Panc1 (cell line): ENCODE measurements around the gene ADIG. TPM values are rescaled to one million over a fixed set of nuclear protein-coding genes. Genes with fewer than 3 reads are reported as not detected.

ENCODE experiments used
- ATAC-seq: fragments of 200-7000 bp; cut with Tn5 transposase; 2 replicates; pipeline ENCODE4 v1.9.1; 2020; ENCODE audit warnings: mild to moderate bottlenecking, moderate library complexity
- BruUV-seq: library from RNA; stranded (reverse); fragments of 400-500 nt; replicated peaks from 2 replicates; lab custom pipeline; 2021; lab: Mats Ljungman, UMichigan
- CTCF ChIA-PET: fragments of 300-600 bp; sonication (Branson Sonifier 250); formaldehyde crosslinking; loops from one replicate; lab custom pipeline; 2022; ENCODE audit warnings: antibody characterized with exemption; lab: Charles Lee
- POLR2A ChIA-PET: fragments of 300-600 bp; sonication (Branson Sonifier 250); formaldehyde crosslinking; loops from one replicate; lab custom pipeline; 2022; ENCODE audit warnings: antibody characterized with exemption; lab: Charles Lee
- DNase-seq: peaks from one replicate; pipeline ENCODE4 v3.0.0-alpha.2; 2010; ENCODE audit warnings: low read depth, low spot score
- H3K27ac ChIP-seq: 2 replicates; pipeline ENCODE4 v1.5.1; 2011; ENCODE audit warnings: mild to moderate bottlenecking, low read length, inconsistent platforms
- H3K27me3 ChIP-seq: fragments of 200-500 bp; sonication (Bioruptor generic); 2 replicates; pipeline ENCODE4 v1.6.0; 2014; ENCODE audit warnings: low read length, inconsistent platforms; ENCODE audit not compliant: control insufficient read depth, insufficient read depth
- H3K36me3 ChIP-seq: fragments of 200-500 bp; sonication (Bioruptor generic); 2 replicates; pipeline ENCODE4 v1.5.1; 2014; ENCODE audit warnings: inconsistent platforms, mild to moderate bottlenecking, low read length, moderate library complexity; ENCODE audit not compliant: control insufficient read depth, insufficient read depth
- H3K4me1 ChIP-seq: 2 replicates; pipeline ENCODE4 v1.5.1; 2011; ENCODE audit warnings: inconsistent platforms, mild to moderate bottlenecking, low read length, moderate library complexity; ENCODE audit not compliant: control insufficient read depth, insufficient read depth
- H3K4me3 ChIP-seq, 2 experiments: 2 replicates each; pipeline ENCODE4 v1.5.1; 2011 to 2012; ENCODE audit warnings: low read depth in 2 of 2, low read length in 2 of 2, mild to moderate bottlenecking in 2 of 2, inconsistent platforms in 1 of 2, moderate library complexity in 1 of 2
- H3K9me3 ChIP-seq: fragments of 200-500 bp; sonication (Bioruptor generic); 2 replicates; pipeline ENCODE4 v1.5.1; 2014; ENCODE audit warnings: low read depth, mild to moderate bottlenecking, inconsistent platforms, low read length, moderate library complexity; ENCODE audit not compliant: control insufficient read depth, insufficient read depth
- CTCF ChIP-seq: fragments of 450-650 bp; IDR thresholded peaks from 2 replicates; pipeline ENCODE4 v1.5.1; 2017; ENCODE audit warnings: mild to moderate bottlenecking
- POLR2AphosphoS5 ChIP-seq: IDR thresholded peaks from 2 replicates; pipeline ENCODE4 v1.6.1; 2012; ENCODE audit warnings: mild to moderate bottlenecking, low read depth, low read length, moderate library complexity
- SIN3A ChIP-seq: IDR thresholded peaks from 2 replicates; pipeline ENCODE4 v1.6.1; 2012; ENCODE audit warnings: low read depth, mild to moderate bottlenecking, low read length, moderate library complexity, borderline replicate concordance; ENCODE audit not compliant: insufficient read depth
- TCF7L2 ChIP-seq: IDR thresholded peaks from 2 replicates; pipeline ENCODE4 v1.6.1; 2011; ENCODE audit warnings: mild to moderate bottlenecking, low read depth, low read length, inconsistent platforms
- in situ Hi-C: cut with HindIII; loops from 2 replicates; pipeline ENCODE4 v1.10.0; 2016; ENCODE audit warnings: low sequenced_read_pairs, low pct_unique_long_range_greater_than_20kb
- intact Hi-C: fragments of 100-400 bp; cut with micrococcal nuclease; formaldehyde crosslinking; loops from one replicate; pipeline ENCODE4 v1.10.0; 2022; ENCODE audit not compliant: unreplicated experiment
- total RNA-seq: library from RNA; stranded (reverse); gene quantifications from one replicate; pipeline ENCODE4 v1.2.1, GENCODE V29; 2021; ENCODE audit not compliant: unreplicated experiment
- TF ChIP-seq, protein P1 (sequence below), 2 experiments: IDR thresholded peaks; 2 replicates each; pipeline ENCODE4 v1.6.1; 2011 to 2012; ENCODE audit warnings: low read depth in 2 of 2, control low read depth in 1 of 2, low read length in 1 of 2, mild to moderate bottlenecking in 1 of 2, moderate library complexity in 1 of 2; ENCODE audit not compliant: insufficient read depth in 1 of 2

ADIG gene
- total RNA-seq, 1 experiment from 2014 or later, result not detected

DNA sequence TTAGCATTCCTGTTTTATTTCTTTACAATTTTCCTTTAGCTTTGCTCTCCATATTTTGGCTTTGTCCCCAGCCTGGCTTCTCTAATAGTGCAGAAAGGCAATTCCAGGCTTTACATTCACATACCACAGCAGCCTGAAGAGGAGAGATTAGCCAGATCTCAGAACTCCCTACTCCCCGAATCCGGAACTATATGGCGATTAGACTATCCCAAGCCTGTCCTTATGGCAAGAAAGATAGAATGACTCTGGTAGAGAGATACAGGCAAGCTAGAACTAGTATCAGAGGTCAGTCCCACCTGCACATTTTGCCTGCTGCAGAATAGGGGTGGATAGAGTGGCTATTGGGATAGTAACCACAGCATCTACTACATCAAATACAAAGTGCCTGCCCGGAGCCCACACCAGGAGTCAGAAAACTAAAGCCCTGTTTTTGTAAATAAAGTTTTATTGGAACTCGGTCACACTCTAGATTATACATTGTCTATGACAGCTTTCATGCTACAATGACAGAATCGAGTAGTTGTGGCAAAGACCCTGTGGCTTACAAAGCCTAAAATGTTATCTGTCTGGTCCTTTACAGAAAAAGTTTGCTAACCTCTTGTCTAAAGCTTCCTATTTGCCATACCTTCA lies 17.1 kb upstream of the ADIG start:
- peaks cover 12% of the 10 kb centered on the region for H3K36me3 ChIP-seq
- H3K27ac ChIP-seq, result no peak overlapping the region
- no peaks in the 10 kb centered on the region for H3K4me1 ChIP-seq
- H3K9me3 ChIP-seq, result no peaks in the 10 kb centered on the region
- no TSS peak for BruUV-seq
- no peak for ATAC-seq
- POLR2A ChIA-PET, result no interaction called here
- TF ChIP-seq POLR2AphosphoS5 (no peak), TCF7L2 (no peak), SIN3A (no peak), CTCF (no peak)
- TF ChIP-seq, protein P1, sequence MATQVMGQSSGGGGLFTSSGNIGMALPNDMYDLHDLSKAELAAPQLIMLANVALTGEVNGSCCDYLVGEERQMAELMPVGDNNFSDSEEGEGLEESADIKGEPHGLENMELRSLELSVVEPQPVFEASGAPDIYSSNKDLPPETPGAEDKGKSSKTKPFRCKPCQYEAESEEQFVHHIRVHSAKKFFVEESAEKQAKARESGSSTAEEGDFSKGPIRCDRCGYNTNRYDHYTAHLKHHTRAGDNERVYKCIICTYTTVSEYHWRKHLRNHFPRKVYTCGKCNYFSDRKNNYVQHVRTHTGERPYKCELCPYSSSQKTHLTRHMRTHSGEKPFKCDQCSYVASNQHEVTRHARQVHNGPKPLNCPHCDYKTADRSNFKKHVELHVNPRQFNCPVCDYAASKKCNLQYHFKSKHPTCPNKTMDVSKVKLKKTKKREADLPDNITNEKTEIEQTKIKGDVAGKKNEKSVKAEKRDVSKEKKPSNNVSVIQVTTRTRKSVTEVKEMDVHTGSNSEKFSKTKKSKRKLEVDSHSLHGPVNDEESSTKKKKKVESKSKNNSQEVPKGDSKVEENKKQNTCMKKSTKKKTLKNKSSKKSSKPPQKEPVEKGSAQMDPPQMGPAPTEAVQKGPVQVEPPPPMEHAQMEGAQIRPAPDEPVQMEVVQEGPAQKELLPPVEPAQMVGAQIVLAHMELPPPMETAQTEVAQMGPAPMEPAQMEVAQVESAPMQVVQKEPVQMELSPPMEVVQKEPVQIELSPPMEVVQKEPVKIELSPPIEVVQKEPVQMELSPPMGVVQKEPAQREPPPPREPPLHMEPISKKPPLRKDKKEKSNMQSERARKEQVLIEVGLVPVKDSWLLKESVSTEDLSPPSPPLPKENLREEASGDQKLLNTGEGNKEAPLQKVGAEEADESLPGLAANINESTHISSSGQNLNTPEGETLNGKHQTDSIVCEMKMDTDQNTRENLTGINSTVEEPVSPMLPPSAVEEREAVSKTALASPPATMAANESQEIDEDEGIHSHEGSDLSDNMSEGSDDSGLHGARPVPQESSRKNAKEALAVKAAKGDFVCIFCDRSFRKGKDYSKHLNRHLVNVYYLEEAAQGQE (IDR thresholded peaks at IDR 0.05; ENCODE audit: insufficient read depth in 1 of 2, low read depth in 2 of 2, low read length in 1 of 2), result no peak
- CTCF ChIA-PET, result no interaction called here
- no peak for DNase-seq
- H3K4me3 ChIP-seq, result no peak overlapping the region
- in situ Hi-C loops, result no loop called here
- no peaks in the 10 kb centered on the region for H3K27me3 ChIP-seq
- intact Hi-C loops, result no loop called here

DNA sequence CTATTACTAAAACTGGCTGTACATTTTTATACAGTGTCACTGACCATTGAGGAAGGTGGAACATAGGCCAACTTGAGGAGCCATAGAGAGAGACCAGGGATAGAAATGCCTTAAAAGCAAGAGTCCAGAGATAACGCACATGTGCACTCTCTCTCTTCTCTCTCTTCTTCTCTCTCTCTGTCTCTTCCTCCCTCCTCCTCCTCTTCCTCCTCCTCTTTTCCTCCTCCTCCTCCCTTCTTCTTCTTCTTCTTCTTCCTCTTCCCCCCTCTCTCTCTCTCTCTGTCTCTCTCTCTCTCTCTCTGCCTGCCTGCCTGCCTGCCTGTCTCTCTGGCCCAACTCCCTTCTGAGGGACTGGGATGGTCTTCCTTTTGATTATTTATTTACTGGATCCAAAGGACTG lies 16.3 kb upstream of the ADIG start:
- H3K27me3 ChIP-seq, result no peaks in the 10 kb centered on the region
- intact Hi-C loops, result no loop called here
- no peaks in the 10 kb centered on the region for H3K4me1 ChIP-seq
- POLR2A ChIA-PET, result no interaction called here
- no TSS peak for BruUV-seq
- CTCF ChIA-PET, result no interaction called here
- no peaks in the 10 kb centered on the region for H3K9me3 ChIP-seq
- TF ChIP-seq POLR2AphosphoS5, result no peak
- TF ChIP-seq CTCF, result no peak
- TF ChIP-seq, protein P1 (IDR thresholded peaks at IDR 0.05; ENCODE audit: insufficient read depth in 1 of 2, low read depth in 2 of 2, low read length in 1 of 2), result no peak
- TF ChIP-seq TCF7L2, result no peak
- TF ChIP-seq SIN3A, result no peak
- ATAC-seq (no peak), DNase-seq (no peak)
- in situ Hi-C loops, result no loop called here
- no peak overlapping the region for H3K27ac ChIP-seq
- H3K36me3 ChIP-seq, result peaks cover 10% of the 10 kb centered on the region
- no peak overlapping the region for H3K4me3 ChIP-seq
